GM23248 (cell line): ENCODE results near the gene SAMD8. TPM values are rescaled to one million over a fixed set of nuclear protein-coding genes. Genes with fewer than 3 reads are reported as not detected.

Source experiments
- DNase-seq: peaks from one replicate; pipeline ENCODE4 v3.0.0-alpha.2; 2015
- H2AFZ ChIP-seq: fragments of 200-600 bp; sonication (generic); 2 replicates; pipeline ENCODE4 v1.6.1; 2016; ENCODE audit warnings: antibody characterized with exemption
- H3F3A ChIP-seq: fragments of 200-600 bp; sonication (generic); 2 replicates; pipeline ENCODE4 v1.6.1; 2016; ENCODE audit warnings: mild to moderate bottlenecking, antibody characterized with exemption, mixed run types; ENCODE audit not compliant: insufficient read depth
- H3K27ac ChIP-seq: fragments of 200-600 bp; sonication (generic); 2 replicates; pipeline ENCODE4 v1.5.1; 2016; ENCODE audit warnings: mild to moderate bottlenecking
- H3K27me3 ChIP-seq: fragments of 200-600 bp; sonication (generic); replicated peaks from 2 replicates; pipeline ENCODE4 v1.6.1; 2016; ENCODE audit warnings: mild to moderate bottlenecking; ENCODE audit not compliant: insufficient read depth
- H3K36me3 ChIP-seq: fragments of 200-600 bp; sonication (generic); 2 replicates; pipeline ENCODE4 v1.6.1; 2016; ENCODE audit warnings: low read depth, mild to moderate bottlenecking
- H3K4me1 ChIP-seq: fragments of 200-600 bp; sonication (generic); 2 replicates; pipeline ENCODE4 v1.6.1; 2016; ENCODE audit warnings: mild to moderate bottlenecking; ENCODE audit not compliant: insufficient read depth
- H3K4me2 ChIP-seq: fragments of 200-600 bp; sonication (generic); one replicate; pipeline ENCODE4 v1.6.1; 2016; ENCODE audit warnings: mild to moderate bottlenecking; ENCODE audit not compliant: unreplicated experiment
- H3K4me3 ChIP-seq: fragments of 200-600 bp; sonication (generic); 2 replicates; pipeline ENCODE4 v1.5.1; 2016; ENCODE audit warnings: mild to moderate bottlenecking
- H3K79me2 ChIP-seq: fragments of 200-600 bp; sonication (generic); 2 replicates; pipeline ENCODE4 v1.6.1; 2016; ENCODE audit warnings: mild to moderate bottlenecking; ENCODE audit not compliant: insufficient read depth
- H3K9ac ChIP-seq: fragments of 200-600 bp; sonication (generic); 2 replicates; pipeline ENCODE4 v1.6.1; 2016; ENCODE audit warnings: mild to moderate bottlenecking
- H3K9me2 ChIP-seq: fragments of 200-600 bp; sonication (generic); 2 replicates; pipeline ENCODE4 v1.6.1; 2016; ENCODE audit warnings: mixed run types, mild to moderate bottlenecking, moderate library complexity; ENCODE audit not compliant: insufficient read depth
- H3K9me3 ChIP-seq: fragments of 200-600 bp; sonication (generic); one replicate; pipeline ENCODE4 v1.6.1; 2017; ENCODE audit warnings: low read depth
- H4K20me1 ChIP-seq: fragments of 200-600 bp; sonication (generic); 2 replicates; pipeline ENCODE4 v1.6.0; 2016; ENCODE audit not compliant: insufficient read depth
- EZH2 ChIP-seq: fragments of 200-600 bp; sonication (generic); IDR thresholded peaks from 2 replicates; pipeline ENCODE4 v1.6.1; 2018; ENCODE audit warnings: antibody characterized with exemption, mild to moderate bottlenecking; ENCODE audit not compliant: insufficient read depth, poor library complexity, severe bottlenecking
- EZH2phosphoT487 ChIP-seq: fragments of 200-600 bp; sonication (generic); IDR thresholded peaks from 2 replicates; pipeline ENCODE4 v1.6.1; 2018; ENCODE audit warnings: antibody characterized with exemption, moderate library complexity, mild to moderate bottlenecking, low read depth; ENCODE audit not compliant: insufficient read depth
- WGBS, 2 experiments: methylation state at CpG; one replicate each; pipeline ENCODE4 v1.1.6; 2015 to 2017; ENCODE audit warnings: low lambda C conversion rate in 2 of 2, low coverage in 1 of 2; ENCODE audit errors: missing lambda C conversion rate in 2 of 2; 5-methylcytosine and 5-hydroxymethylcytosine counted together
- in situ Hi-C: fragments of 300-500 bp; cut with MboI; formaldehyde crosslinking; loops from 2 replicates; pipeline ENCODE4 v1.15.0; 2020
- polyA plus RNA-seq: library from polyadenylated mRNA; unstranded; fragments of >200 nt; fragmentation: Nextera tagmentation; extraction: Ambion mirVana; gene quantifications from 2 replicates; pipeline ENCODE4 v1.2.1, GENCODE V29; 2016
- total RNA-seq: library from RNA; depleted of rRNA; stranded (reverse); fragments of >200 nt; shearing (Covaris generic); gene quantifications from 2 replicates; pipeline ENCODE4 v1.2.3, GENCODE V29; 2014

The SAMD8 gene
- total and polyA plus RNA-seq, 2 experiments from 2014 or later, result 16.9 to 30.5 TPM

GRCh38 chr10:75207079-75207856, 95.8 kb downstream of the SAMD8 start:
- Histone ChIP-seq H4K20me1 (no peaks in the 10 kb centered on the region; the same call in 1 of the 2 replicates), H3K4me1 (peaks cover 37% of the 10 kb centered on the region), H3K27ac (peak overlapping the region; percentile 99), H3K4me2 (no peak overlapping the region), H3F3A (peaks cover 27% of the 10 kb centered on the region), H3K36me3 (peaks cover 4% of the 10 kb centered on the region; the same call in 1 of the 2 replicates), H3K4me3 (no peak overlapping the region), H3K79me2 (peaks cover 15% of the 10 kb centered on the region), H3K27me3 (no peaks in the 10 kb centered on the region), H3K9ac (no peak overlapping the region), H2AFZ (no peak overlapping the region), H3K9me3 (no peaks in the 10 kb centered on the region), H3K9me2 (no peaks in the 10 kb centered on the region)
- in situ Hi-C loops, result no loop called here
- DNase-seq, result no peak
- WGBS, 2 experiments, result 87 to 90% methylated on average over 13 of the region's 13 CpGs
- TF ChIP-seq EZH2 (no peak), EZH2phosphoT487 (no peak)

DNA sequence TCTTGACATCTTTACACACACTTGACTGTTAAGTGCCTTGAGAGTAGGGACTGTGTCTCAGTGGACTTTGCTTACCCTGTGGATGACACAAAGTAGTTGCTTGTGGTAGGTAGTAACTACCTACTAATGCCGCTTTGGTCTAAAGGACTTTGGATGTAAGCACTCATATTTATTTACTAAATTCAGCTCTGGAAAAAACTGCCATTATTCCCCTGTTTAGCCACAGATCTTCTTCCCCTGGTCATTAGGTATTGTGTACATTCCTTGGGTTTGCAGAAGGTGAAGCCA, 96.3 kb downstream of the SAMD8 start:
- H3K36me3 ChIP-seq, result peaks cover 10% of the 10 kb centered on the region; the same call in 1 of the 2 replicates
- H3F3A ChIP-seq, result peaks cover 27% of the 10 kb centered on the region
- H3K4me2 ChIP-seq, result peak overlapping the region; percentile 8
- peaks cover 37% of the 10 kb centered on the region for H3K4me1 ChIP-seq
- 96 to 100% methylated on average over 1 of the region's 1 CpG for WGBS, 2 experiments
- no peak for DNase-seq
- peaks cover 20% of the 10 kb centered on the region for H3K79me2 ChIP-seq
- in situ Hi-C loops, result no loop called here
- H2AFZ ChIP-seq, result no peak overlapping the region
- no peak overlapping the region for H3K4me3 ChIP-seq
- TF ChIP-seq EZH2 (no peak), EZH2phosphoT487 (no peak)
- no peaks in the 10 kb centered on the region for H3K9me2 ChIP-seq
- H4K20me1 ChIP-seq, result no peaks in the 10 kb centered on the region; the same call in 1 of the 2 replicates
- no peak overlapping the region for H3K9ac ChIP-seq
- H3K27ac ChIP-seq, result peak overlapping the region; percentile 99
- H3K27me3 ChIP-seq, result no peaks in the 10 kb centered on the region
- H3K9me3 ChIP-seq, result no peaks in the 10 kb centered on the region

GRCh38 chr10:75208181-75208580, 96.7 kb downstream of the SAMD8 start:
- DNase-seq, result peak; percentile 89
- H3K4me2 ChIP-seq, result peak overlapping the region; percentile 8
- H2AFZ ChIP-seq, result no peak overlapping the region

GRCh38 chr10:75209086-75209920, 97.8 kb downstream of the SAMD8 start:
- in situ Hi-C loops, result no loop called here
- Histone ChIP-seq H2AFZ (peak overlapping the region; percentile 70), H3K27ac (peak overlapping the region; percentile 99)

More at GRCh38 chr10:75208181-75208580, 96.7 kb downstream of the SAMD8 start:
- no peaks in the 10 kb centered on the region; the same call in 1 of the 2 replicates for H4K20me1 ChIP-seq
- H3K79me2 ChIP-seq, result peaks cover 24% of the 10 kb centered on the region
- no peaks in the 10 kb centered on the region for H3K9me2 ChIP-seq
- in situ Hi-C loops, result no loop called here
- H3K36me3 ChIP-seq, result peaks cover 14% of the 10 kb centered on the region; the same call in 1 of the 2 replicates
- WGBS, 2 experiments, result 55 to 57% methylated on average over 4 of the region's 4 CpGs
- no peak overlapping the region for H3K9ac ChIP-seq
- H3K27me3 ChIP-seq, result no peaks in the 10 kb centered on the region
- no peaks in the 10 kb centered on the region for H3K9me3 ChIP-seq
- no peak overlapping the region for H3K4me3 ChIP-seq
- H3K4me1 ChIP-seq, result peaks cover 34% of the 10 kb centered on the region
- H3K27ac ChIP-seq, result peak overlapping the region; percentile 99
- TF ChIP-seq EZH2phosphoT487 (no peak), EZH2 (no peak)
- H3F3A ChIP-seq, result peaks cover 27% of the 10 kb centered on the region

More at GRCh38 chr10:75209086-75209920, 97.8 kb downstream of the SAMD8 start:
- Histone ChIP-seq H3K4me1 (peaks cover 33% of the 10 kb centered on the region), H3K36me3 (peaks cover 24% of the 10 kb centered on the region), H3K27me3 (no peaks in the 10 kb centered on the region), H3K79me2 (peaks cover 36% of the 10 kb centered on the region), H4K20me1 (no peaks in the 10 kb centered on the region; the same call in 1 of the 2 replicates), H3K4me2 (peak overlapping the region; percentile 90), H3K9me2 (no peaks in the 10 kb centered on the region), H3F3A (peaks cover 33% of the 10 kb centered on the region), H3K9me3 (no peaks in the 10 kb centered on the region), H3K9ac (peak overlapping the region; percentile 98), H3K4me3 (peak overlapping the region; percentile 85)
- WGBS, 2 experiments, result 76 to 77% methylated on average over 16 of the region's 16 CpGs
- TF ChIP-seq EZH2phosphoT487 (no peak), EZH2 (no peak)
- DNase-seq, result no peak
